HG02938 (cell line): Measurements from ENCODE around the gene CTAGE1.
"Not testable (repeated sequence)": the region's sequence is repeated elsewhere in the genome, so short reads cannot be mapped to it uniquely, and the experiment has no call there.

ENCODE experiments used
- ATAC-seq: cut with Tn5 transposase; IDR thresholded peaks from one replicate; pipeline ENCODE4 v1.9.1; 2021; ENCODE audit warnings: mild to moderate bottlenecking, moderate library complexity; ENCODE audit not compliant: unreplicated experiment

Gene CTAGE1

DNA sequence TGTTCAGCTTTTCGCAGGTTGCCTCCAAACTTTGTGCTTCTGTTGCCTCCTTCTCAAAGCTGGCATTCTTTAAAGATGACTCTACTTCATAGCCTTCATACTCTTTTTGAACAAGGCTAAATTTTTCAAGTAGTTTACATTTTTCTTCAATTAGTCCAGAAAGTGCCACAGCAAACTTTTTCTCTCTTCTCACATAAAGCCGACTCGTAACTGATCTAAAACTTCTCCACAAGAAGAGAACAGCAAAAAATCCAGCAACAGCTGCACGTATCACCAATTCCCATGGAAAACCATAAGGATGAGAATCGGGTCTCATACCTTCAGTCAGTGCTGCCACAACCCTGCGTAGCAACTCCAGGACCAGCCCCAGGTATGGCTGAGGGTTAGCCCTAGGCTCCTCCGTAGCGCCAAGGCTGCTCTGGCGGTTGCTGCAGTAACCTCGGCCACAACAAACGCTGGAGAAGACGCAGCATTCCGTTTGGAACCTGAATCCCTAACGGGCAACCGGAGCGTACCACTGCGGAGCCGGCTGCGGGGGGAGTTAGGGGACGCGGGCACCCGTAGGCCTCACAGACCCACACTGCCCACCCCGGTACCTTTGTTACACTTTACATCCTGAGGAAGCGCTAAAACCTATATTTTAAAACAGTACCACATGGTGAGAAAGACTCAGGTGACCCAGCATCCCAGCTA, at the start of gene CTAGE1:
CTAGE1 (minus strand) TSS at position 420 of the 693 bp plus-strand sequence; CDS start at position 316, 104 bp downstream.
- ATAC-seq, result no peak

DNA sequence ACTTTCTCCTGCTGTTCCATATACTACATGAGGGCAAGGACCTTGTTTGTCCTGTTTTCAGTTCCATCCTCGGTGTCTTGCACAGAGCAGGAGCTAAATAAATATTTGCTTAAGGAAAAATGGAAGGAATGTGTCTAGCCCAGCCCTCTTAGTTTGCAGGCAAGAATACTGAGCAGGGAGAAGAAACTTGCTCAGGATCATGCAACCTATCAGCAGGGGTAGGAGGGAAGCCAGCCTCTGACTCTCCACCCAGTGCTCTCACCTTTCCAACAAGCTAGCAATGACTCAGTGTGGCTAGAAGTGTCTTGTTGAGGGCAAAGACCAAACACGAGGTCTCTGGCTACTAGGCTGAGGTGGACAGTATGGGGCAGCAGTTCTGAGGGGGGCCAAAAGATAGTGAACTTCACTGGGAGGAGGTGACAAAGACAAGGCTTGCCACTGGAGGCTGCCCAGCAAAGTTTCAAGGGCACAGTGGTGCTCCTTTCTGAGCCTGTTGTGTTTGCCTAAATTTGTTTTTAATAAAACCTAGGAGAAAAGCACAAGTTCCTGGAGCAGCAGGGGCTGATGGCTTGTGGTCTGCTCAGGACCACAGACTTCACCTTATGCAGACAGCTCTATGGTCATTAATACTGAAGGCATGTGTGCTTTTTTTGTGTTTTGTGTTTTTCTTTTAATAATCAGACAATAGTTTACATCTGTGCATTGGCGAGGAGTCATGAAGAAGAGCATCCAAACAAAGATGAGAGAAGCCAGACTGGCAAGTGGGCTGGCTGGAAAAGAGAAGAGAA, 49.1 kb upstream of the CTAGE1 start:
- ATAC-seq, result no peak

DNA sequence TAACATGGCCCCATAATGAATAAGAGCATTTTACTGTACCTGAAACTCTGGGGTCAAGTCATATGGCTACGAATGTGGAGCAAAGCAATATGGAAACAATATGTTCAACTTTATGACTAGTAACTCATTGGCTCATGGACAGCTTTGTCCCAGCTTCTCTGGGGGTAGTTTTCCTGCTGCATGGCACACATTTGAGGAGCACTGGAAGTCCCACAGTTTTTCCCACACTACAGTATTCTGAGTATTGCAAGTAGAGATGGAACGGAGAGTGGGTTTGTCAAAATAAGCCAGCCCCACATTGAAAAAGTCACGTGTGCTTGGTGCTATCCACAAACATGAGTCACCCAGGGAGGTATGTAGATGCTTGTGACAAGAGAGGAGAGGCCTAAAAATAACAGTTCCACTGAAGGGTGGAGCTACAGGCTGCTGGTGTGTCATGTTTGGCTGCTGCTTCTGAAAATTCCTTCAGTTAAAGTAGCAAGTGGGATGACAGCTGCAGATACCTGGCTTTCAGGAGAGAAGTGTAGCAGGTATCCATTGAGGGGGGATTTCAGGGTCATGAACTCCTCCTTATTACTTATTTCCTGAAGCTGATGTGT, 48.2 kb upstream of the CTAGE1 start:
- no peak for ATAC-seq

GRCh38 chr18:22463076-22463475, 45.4 kb upstream of the CTAGE1 start:
- no peak for ATAC-seq

GRCh38 chr18:22459491-22459890, 41.8 kb upstream of the CTAGE1 start:
- no peak for ATAC-seq

DNA sequence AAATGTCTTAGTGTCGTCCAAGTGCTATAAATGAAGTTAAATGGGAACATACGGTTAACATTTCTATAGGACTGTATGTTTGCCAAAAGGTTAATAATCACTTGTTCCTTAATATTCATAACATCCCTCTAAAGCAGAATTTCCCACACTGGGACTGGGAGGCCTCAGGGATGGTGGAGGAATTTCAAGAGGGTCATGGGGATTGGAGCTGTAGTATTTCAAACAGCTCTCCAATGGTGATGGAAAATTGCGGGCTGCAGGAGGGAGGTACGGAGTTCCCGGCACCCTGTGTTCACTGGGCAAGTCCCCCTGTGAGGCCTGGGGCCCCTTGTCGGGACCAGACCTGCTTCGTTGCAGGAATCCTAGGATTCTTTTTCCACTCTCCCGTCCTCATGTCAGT, 39.8 kb upstream of the CTAGE1 start:
- no peak for ATAC-seq

DNA sequence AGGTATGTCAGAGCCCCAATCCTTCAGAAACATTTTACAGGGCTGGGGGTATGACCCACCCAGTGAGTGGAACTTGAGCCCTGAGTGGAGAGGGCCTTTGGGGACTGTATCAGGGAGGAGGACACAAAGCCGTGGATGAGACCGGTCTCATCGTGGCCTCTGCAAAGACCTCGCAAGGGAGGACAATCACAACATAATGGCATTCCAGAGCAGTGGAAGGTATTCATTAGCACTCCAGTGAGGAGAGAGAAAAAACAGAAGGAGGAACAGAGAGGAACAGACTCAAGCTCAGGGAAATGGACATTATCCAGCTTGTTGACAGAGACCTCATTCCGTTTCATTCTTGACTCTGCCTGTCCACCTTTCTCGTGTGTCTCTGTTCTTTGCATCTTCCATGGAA, 38.8 kb upstream of the CTAGE1 start:
- no peak for ATAC-seq

GRCh38 chr18:22456116-22456480, 38.4 kb upstream of the CTAGE1 start:
- no peak for ATAC-seq

- ATAC-seq, result no peak
Observed at GRCh38 chr18:22455425-22456115, 37.9 kb upstream of the CTAGE1 start.

DNA sequence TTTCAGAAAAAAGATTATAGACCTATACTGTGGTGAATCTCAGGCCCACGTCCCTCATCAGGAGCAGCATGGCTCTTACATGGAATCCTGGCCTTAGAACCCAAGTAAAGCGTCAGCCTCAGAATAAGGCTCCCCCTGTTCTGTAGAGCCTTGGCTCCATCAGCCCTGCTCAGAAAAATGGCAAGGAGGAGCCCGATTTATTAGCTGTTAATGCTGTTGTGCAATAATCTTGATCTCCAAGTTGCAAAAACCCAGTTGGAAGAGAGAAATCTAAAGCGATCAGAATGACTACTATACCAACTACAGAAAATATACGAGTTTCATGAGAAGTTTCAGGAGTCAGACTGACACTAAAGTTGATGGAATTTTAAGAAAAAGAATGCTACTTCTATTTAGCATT, 35.6 kb upstream of the CTAGE1 start:
- ATAC-seq, result no peak

- no peak for ATAC-seq
Observed at GRCh38 chr18:22452226-22452668, 34.5 kb upstream of the CTAGE1 start.

DNA sequence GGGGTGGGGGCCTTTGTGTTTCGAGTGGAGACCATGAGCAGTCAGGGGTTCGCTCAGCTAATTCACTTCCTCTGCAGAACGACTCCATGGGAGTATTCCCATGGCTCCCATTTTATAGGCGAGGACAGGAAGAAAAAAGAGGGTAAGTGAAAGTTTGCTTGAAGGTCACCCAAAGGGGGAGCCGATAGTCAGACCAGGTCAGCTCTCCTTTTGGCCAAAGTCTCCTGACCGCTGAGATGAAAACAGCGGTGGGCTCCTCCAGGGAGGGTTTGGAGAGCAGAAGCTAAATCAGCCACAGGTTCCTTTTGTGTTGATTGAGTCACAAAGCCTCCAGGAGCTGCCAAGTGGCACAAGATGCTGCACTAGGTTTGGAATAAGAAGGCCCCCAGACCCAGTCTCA, 34.1 kb upstream of the CTAGE1 start:
- no peak for ATAC-seq

GRCh38 chr18:22450766-22451165, 33.1 kb upstream of the CTAGE1 start:
- not testable (repeated sequence) for ATAC-seq

DNA sequence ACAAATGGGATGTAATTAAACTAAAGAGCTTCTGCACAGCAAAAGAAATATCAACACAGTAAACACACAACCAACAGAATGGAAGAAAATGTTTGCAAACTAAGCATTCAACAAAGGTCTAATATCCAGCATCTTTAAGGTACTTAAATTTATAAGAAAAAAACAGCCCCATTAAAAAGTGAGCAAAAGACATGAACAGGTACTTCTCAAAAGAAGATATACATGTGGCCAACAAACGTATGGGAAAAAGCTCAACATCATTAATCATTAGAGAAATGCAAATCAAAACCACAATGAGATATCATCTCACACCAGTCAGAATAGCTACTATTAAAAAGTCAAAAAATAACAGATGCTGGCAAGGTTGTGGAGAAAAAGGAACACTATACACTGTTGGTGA, 32.6 kb upstream of the CTAGE1 start:
- not testable (repeated sequence) for ATAC-seq

- ATAC-seq, result not testable (repeated sequence)
Observed at GRCh38 chr18:22449753-22450152, 32.0 kb upstream of the CTAGE1 start.

- no peak for ATAC-seq
Observed at GRCh38 chr18:22448238-22448637, 30.5 kb upstream of the CTAGE1 start.

GRCh38 chr18:22447792-22448191, 30.1 kb upstream of the CTAGE1 start:
- no peak for ATAC-seq

DNA sequence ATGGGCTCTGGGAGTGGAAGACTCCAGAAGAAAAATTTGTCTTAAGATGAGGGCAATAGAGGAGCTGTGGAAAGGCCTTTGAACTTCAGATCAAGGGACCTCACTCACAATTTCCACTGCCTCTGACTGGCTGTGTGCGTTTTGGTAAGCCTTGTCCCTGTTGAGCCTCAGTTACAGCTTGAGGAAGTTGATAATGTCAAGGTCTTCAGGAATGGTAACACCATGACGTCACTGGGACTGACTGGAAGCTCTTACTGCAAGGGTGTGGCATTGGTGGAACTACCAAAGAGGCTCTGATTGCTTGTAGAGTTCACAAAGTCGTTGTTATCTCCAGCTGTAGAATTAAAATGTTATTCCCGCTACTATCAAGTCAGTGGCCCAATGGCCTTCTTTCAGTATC, 29.2 kb upstream of the CTAGE1 start:
- ATAC-seq, result no peak

DNA sequence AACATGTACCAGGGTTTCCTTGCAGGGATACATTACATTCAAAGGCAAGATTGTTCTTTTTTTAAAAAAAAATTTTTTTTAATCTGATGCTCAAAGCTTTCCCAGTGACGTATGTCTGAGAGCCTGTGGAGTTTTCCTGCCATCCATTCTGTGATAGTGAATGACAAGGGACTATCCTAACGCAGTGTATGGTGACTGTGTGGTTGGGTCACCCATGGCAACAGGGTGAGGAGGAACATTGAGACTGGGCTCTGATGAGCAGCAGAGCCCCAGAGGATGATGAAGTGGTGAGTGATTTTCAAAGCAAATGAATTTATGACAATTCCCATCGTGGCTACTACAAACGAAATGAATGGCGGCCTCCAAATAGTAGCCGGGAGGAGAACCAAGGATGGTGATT, 28.6 kb upstream of the CTAGE1 start:
- ATAC-seq, result no peak

DNA sequence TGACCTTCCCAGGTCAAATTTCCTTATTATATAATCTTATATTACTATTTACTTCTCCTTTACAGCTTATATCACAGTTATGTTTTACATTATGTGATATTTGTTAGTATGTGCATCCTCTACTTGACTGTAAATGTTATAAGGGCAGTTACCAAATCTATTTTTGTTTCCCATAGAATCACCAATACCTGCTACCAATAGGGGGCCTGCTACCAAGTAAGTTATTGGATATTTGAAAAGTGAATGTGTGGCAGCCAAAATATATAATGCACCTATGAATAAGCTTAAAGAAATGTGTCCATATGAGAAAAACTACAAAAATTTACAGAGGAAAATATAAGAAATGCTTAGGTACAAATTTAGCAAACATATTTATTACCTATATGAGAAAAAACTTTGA, 23.9 kb upstream of the CTAGE1 start:
- ATAC-seq, result no peak

DNA sequence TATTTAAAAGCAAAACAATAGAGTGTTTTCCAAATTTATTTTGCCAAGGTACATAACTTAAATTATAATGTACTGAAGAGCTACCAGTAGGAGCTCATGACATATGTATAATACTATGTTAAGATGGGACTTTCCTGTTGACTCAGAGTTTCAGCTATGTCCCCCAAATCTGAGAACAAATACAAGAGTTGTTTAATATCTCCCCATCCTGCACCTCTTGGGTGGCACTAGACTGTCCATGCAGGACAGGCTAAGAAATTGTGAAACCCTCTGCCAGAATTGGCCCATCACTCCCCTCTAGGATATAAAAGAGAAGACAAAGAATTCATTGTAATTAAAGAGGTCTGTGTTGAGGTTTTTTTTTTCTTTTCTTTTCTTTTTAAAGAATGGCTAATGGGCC, 21.7 kb upstream of the CTAGE1 start:
- ATAC-seq, result no peak
